GM18870 (cell line): ENCODE measurements around the gene VSTM2B.

Experiments used
- ATAC-seq: cut with Tn5 transposase; IDR thresholded peaks from one replicate; pipeline ENCODE4 v1.9.1; 2021; ENCODE audit warnings: moderate library complexity; ENCODE audit not compliant: unreplicated experiment

The VSTM2B gene

GRCh38 chr19:29563486-29564101 is 37.8 kb downstream of the VSTM2B start:
- no peak for ATAC-seq

GRCh38 chr19:29564574-29565005 is 38.8 kb downstream of the VSTM2B start:
- no peak for ATAC-seq

- ATAC-seq = no peak
These were observed 39.4 kb downstream of the VSTM2B start for GRCh38 chr19:29565171-29565570.

GRCh38 chr19:29566496-29567054 is 40.8 kb downstream of the VSTM2B start:
- no peak for ATAC-seq

GRCh38 chr19:29567366-29567915 is 41.6 kb downstream of the VSTM2B start:
- no peak for ATAC-seq

- ATAC-seq = no peak
These were observed 42.5 kb downstream of the VSTM2B start for GRCh38 chr19:29568036-29569025.

- ATAC-seq = no peak
These were observed 43.5 kb downstream of the VSTM2B start for GRCh38 chr19:29569038-29569911.

GRCh38 chr19:29571181-29571580 is 45.4 kb downstream of the VSTM2B start:
- no peak for ATAC-seq

- no peak for ATAC-seq
These were observed 47.7 kb downstream of the VSTM2B start for GRCh38 chr19:29573486-29573885.

GRCh38 chr19:29574510-29574909 is 48.7 kb downstream of the VSTM2B start:
- ATAC-seq = no peak

- ATAC-seq = no peak
These were observed 50.3 kb downstream of the VSTM2B start for GRCh38 chr19:29576046-29576606.

GRCh38 chr19:29576761-29577648 is 51.2 kb downstream of the VSTM2B start:
- ATAC-seq = no peak

- no peak for ATAC-seq
These were observed 51.8 kb downstream of the VSTM2B start for GRCh38 chr19:29577649-29577963.

- no peak for ATAC-seq
These were observed 52.6 kb downstream of the VSTM2B start for GRCh38 chr19:29578349-29578748.

- no peak for ATAC-seq
These were observed 53.6 kb downstream of the VSTM2B start for GRCh38 chr19:29579308-29579910.

- no peak for ATAC-seq
These were observed 55.6 kb downstream of the VSTM2B start for GRCh38 chr19:29581398-29581797.

GRCh38 chr19:29583196-29583999 is 57.6 kb downstream of the VSTM2B start:
- ATAC-seq = no peak

GRCh38 chr19:29586401-29586800 is 60.6 kb downstream of the VSTM2B start:
- ATAC-seq = no peak
